OCI-LY7 (cell line): Measurements from ENCODE around the gene RBP3.

Source experiments
- EZH2phosphoT487 ChIP-seq: fragments of 200-600 bp; sonication (generic); IDR thresholded peaks from 2 replicates; pipeline ENCODE4 v1.6.1; 2018; ENCODE audit warnings: low read depth, borderline replicate concordance, mild to moderate bottlenecking, mixed run types, antibody characterized with exemption, low read length, moderate library complexity, mixed read lengths
- TF ChIP-seq, protein P1 (sequence below): fragments of 200-600 bp; sonication (generic); conservative IDR thresholded peaks from 2 replicates; pipeline ENCODE4 v1.5.1; 2014; ENCODE audit warnings: mild to moderate bottlenecking, antibody characterized with exemption, low read length, moderate library complexity, mixed read lengths

GRCh38 chr10:47363781-47364180 is 15.6 kb downstream of the RBP3 start:
- TF ChIP-seq, protein P1, sequence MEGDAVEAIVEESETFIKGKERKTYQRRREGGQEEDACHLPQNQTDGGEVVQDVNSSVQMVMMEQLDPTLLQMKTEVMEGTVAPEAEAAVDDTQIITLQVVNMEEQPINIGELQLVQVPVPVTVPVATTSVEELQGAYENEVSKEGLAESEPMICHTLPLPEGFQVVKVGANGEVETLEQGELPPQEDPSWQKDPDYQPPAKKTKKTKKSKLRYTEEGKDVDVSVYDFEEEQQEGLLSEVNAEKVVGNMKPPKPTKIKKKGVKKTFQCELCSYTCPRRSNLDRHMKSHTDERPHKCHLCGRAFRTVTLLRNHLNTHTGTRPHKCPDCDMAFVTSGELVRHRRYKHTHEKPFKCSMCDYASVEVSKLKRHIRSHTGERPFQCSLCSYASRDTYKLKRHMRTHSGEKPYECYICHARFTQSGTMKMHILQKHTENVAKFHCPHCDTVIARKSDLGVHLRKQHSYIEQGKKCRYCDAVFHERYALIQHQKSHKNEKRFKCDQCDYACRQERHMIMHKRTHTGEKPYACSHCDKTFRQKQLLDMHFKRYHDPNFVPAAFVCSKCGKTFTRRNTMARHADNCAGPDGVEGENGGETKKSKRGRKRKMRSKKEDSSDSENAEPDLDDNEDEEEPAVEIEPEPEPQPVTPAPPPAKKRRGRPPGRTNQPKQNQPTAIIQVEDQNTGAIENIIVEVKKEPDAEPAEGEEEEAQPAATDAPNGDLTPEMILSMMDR = no peak
- TF ChIP-seq EZH2phosphoT487 = no peak
